PC-3 (cell line): ENCODE data around the gene ZNF764.

ENCODE experiments used
- CTCF ChIP-seq: fragments of 300-600 bp; sonication (generic); conservative IDR thresholded peaks from 2 replicates; pipeline ENCODE4 v1.5.1; 2017; ENCODE audit warnings: antibody characterized with exemption, low read depth, mild to moderate bottlenecking, low read length
- EZH2 ChIP-seq: fragments of 300-600 bp; sonication (generic); IDR thresholded peaks from one replicate; pipeline ENCODE4 v1.6.1; 2017; ENCODE audit warnings: antibody characterized with exemption, mild to moderate bottlenecking, low read length; ENCODE audit not compliant: unreplicated experiment
- EZH2phosphoT487 ChIP-seq: fragments of 300-600 bp; sonication (generic); IDR thresholded peaks from 2 replicates; pipeline ENCODE4 v1.6.1; 2018; ENCODE audit warnings: mild to moderate bottlenecking, antibody characterized with exemption, low read length, borderline replicate concordance

GRCh38 chr16:30521873-30522641 lies 36.1 kb downstream of the ZNF764 start:
- no peak for TF ChIP-seq CTCF
- TF ChIP-seq EZH2: no peak
- no peak for TF ChIP-seq EZH2phosphoT487
